Measurements from ENCODE around the gene TARBP1. TPM values are rescaled to one million over a fixed set of nuclear protein-coding genes. Genes with fewer than 3 reads are reported as not detected.

Gene TARBP1, protein sequence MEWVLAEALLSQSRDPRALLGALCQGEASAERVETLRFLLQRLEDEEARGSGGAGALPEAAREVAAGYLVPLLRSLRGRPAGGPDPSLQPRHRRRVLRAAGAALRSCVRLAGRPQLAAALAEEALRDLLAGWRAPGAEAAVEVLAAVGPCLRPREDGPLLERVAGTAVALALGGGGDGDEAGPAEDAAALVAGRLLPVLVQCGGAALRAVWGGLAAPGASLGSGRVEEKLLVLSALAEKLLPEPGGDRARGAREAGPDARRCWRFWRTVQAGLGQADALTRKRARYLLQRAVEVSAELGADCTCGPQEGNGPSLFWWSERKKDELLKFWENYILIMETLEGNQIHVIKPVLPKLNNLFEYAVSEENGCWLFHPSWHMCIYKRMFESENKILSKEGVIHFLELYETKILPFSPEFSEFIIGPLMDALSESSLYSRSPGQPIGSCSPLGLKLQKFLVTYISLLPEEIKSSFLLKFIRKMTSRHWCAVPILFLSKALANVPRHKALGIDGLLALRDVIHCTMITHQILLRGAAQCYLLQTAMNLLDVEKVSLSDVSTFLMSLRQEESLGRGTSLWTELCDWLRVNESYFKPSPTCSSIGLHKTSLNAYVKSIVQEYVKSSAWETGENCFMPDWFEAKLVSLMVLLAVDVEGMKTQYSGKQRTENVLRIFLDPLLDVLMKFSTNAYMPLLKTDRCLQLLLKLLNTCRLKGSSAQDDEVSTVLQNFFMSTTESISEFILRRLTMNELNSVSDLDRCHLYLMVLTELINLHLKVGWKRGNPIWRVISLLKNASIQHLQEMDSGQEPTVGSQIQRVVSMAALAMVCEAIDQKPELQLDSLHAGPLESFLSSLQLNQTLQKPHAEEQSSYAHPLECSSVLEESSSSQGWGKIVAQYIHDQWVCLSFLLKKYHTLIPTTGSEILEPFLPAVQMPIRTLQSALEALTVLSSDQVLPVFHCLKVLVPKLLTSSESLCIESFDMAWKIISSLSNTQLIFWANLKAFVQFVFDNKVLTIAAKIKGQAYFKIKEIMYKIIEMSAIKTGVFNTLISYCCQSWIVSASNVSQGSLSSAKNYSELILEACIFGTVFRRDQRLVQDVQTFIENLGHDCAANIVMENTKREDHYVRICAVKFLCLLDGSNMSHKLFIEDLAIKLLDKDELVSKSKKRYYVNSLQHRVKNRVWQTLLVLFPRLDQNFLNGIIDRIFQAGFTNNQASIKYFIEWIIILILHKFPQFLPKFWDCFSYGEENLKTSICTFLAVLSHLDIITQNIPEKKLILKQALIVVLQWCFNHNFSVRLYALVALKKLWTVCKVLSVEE (N-terminal part only)
- total RNA-seq: 9.1 and 15.0 TPM in 2 replicates

DNA sequence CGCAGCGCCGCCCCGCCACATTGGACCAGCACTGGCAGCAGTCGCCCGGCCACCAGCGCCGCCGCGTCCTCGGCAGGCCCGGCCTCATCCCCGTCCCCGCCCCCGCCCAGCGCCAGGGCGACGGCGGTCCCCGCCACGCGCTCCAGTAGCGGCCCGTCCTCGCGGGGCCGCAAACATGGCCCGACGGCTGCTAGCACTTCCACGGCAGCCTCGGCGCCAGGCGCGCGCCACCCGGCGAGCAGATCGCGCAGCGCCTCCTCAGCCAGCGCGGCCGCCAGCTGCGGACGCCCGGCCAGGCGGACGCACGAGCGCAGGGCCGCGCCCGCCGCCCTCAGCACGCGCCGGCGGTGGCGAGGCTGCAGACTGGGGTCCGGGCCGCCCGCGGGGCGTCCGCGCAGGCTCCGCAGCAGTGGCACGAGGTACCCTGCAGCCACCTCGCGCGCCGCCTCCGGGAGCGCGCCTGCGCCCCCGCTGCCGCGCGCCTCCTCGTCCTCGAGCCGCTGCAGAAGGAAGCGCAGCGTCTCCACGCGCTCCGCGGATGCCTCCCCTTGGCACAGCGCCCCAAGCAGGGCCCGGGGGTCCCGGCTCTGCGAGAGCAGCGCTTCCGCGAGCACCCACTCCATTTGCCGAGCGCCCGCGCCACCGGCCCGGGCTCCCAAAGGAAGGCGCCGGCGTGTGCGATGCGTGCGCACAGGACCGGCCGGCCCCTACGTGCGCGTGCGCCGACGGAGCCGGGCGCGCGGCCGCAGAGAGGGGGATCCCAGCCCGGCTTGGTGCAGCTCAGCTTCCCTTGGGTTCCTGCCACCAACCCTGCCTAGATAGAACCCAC is at the start of gene TARBP1:
TSS of gene TARBP1 (minus strand) at position 699 of the 829 bp plus-strand sequence. CDS start at position 623, 76 bp downstream.
- TF ChIP-seq, protein P1, sequence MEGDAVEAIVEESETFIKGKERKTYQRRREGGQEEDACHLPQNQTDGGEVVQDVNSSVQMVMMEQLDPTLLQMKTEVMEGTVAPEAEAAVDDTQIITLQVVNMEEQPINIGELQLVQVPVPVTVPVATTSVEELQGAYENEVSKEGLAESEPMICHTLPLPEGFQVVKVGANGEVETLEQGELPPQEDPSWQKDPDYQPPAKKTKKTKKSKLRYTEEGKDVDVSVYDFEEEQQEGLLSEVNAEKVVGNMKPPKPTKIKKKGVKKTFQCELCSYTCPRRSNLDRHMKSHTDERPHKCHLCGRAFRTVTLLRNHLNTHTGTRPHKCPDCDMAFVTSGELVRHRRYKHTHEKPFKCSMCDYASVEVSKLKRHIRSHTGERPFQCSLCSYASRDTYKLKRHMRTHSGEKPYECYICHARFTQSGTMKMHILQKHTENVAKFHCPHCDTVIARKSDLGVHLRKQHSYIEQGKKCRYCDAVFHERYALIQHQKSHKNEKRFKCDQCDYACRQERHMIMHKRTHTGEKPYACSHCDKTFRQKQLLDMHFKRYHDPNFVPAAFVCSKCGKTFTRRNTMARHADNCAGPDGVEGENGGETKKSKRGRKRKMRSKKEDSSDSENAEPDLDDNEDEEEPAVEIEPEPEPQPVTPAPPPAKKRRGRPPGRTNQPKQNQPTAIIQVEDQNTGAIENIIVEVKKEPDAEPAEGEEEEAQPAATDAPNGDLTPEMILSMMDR (IDR thresholded peaks at IDR 0.05; ENCODE audit: insufficient read depth, low read length, severe bottlenecking): peak; percentile 29
- Histone ChIP-seq H3K36me3 (ENCODE audit: control insufficient read depth, insufficient read depth, low read length) (no peaks in the 10 kb centered on the region), H3K4me3 (ENCODE audit: low read depth, low read length) (peak within 1 kb of the TSS; percentile 51), H3K27me3 (ENCODE audit: control insufficient read depth, insufficient read depth, low read length) (peaks cover 2% of the 10 kb centered on the region)
- peak; percentile 35 for DNase-seq (ENCODE audit: low read depth)
- no peak for FAIRE-seq

DNA sequence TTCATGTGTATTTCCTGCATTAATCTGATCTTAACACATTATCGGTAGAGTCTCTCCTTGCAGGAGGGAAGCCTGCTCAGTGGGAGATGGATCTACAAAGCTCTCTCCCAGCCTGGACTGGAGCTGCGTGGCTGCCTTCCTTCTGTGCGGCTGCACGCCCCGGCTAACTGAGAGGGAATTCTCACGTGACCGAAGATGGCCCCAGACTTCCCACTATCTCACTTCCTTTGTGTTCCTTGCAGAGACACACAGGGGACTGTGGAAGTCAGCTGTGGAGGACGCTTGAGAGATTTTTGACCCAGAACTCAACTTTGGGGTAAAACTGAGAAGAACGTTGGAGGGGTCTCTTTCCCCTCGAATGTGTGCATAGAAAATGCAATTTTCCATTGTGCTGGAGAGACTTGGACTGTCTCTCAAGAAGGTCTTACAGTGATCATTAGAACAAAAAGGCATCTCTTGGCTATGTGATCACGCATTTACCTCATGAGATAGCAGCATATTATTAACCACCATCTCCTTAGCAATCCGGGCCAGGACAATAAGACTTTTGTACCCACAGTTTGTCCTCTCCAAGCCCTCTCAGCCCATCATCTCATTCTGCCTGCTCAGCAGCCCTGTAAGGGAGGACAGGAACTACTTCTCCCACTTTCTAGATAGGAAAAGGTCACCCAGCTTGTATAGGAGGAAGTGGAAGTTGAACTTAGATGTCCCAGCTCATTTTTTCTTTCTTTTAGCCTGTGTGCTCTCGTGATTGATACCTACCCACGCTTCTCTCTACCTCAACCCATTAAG is 49.3 kb upstream of the TARBP1 start:
- H3K4me3 ChIP-seq (ENCODE audit: low read depth, low read length): no peak overlapping the region
- no peak for FAIRE-seq
- no peak for DNase-seq (ENCODE audit: low read depth)
- no peaks in the 10 kb centered on the region for H3K27me3 ChIP-seq (ENCODE audit: control insufficient read depth, insufficient read depth, low read length)
- TF ChIP-seq, protein P1 (IDR thresholded peaks at IDR 0.05; ENCODE audit: insufficient read depth, low read length, severe bottlenecking): no peak
- H3K36me3 ChIP-seq (ENCODE audit: control insufficient read depth, insufficient read depth, low read length): no peaks in the 10 kb centered on the region

DNA sequence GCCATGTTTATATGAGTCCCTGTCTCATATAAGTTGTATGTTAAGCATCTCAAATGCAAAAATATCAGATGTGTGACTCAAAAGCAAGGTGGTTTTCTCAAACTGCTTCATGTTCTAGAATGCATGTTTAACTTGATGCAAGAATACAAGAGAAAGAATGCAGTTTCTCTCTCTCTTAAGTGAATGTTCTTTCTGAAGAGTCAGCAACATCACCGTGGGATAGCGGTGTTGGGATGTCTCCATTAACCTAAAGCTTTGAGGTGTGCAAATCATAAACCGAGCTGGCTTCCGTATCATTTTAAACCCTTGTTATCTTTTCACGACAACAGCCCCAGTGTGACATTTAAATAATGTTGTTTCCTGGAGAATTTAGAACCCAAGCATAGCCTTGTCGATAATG is 48.4 kb upstream of the TARBP1 start:
- Histone ChIP-seq H3K36me3 (ENCODE audit: control insufficient read depth, insufficient read depth, low read length) (no peaks in the 10 kb centered on the region), H3K4me3 (ENCODE audit: low read depth, low read length) (no peak overlapping the region), H3K27me3 (ENCODE audit: control insufficient read depth, insufficient read depth, low read length) (no peaks in the 10 kb centered on the region)
- no peak for DNase-seq (ENCODE audit: low read depth)
- no peak for FAIRE-seq
- TF ChIP-seq, protein P1 (IDR thresholded peaks at IDR 0.05; ENCODE audit: insufficient read depth, low read length, severe bottlenecking): no peak

DNA sequence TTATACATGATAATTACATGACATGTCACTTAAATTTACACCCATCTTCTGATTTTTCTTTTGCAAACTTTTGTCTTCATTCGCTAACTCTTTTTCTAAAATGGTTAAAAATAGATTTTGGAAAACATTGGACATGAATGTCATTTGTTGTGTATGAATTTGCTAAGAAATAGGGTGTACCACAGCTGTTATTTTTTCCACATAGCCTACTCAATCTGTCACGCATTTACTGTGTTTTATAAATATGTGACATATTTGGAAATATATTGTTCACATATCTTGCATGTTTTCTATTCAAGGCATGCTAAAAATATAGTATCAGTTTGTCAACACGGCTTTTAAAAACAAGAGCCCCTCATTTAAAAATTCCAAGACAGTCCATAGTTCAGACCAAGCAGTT is 47.9 kb upstream of the TARBP1 start:
- DNase-seq (ENCODE audit: low read depth) (no peak), FAIRE-seq (no peak)
- Histone ChIP-seq H3K4me3 (ENCODE audit: low read depth, low read length) (no peak overlapping the region), H3K36me3 (ENCODE audit: control insufficient read depth, insufficient read depth, low read length) (no peaks in the 10 kb centered on the region), H3K27me3 (ENCODE audit: control insufficient read depth, insufficient read depth, low read length) (no peaks in the 10 kb centered on the region)
- TF ChIP-seq, protein P1 (IDR thresholded peaks at IDR 0.05; ENCODE audit: insufficient read depth, low read length, severe bottlenecking): no peak

All from bronchial epithelial cell (primary cell).